Mesothelial cell of epicardium (in vitro differentiated cells): ENCODE measurements around the gene FGF11. TPM values are rescaled to one million over a fixed set of nuclear protein-coding genes. Genes with fewer than 3 reads are reported as not detected.
A peak's percentile ranks its signal among the peaks of the same experiment; 100 is the strongest.

ENCODE experiments used
- DNase-seq, 2 experiments: peaks; one replicate each; pipeline ENCODE4 v3.0.0; 2021; ENCODE audit warnings: low spot score in 2 of 2; ENCODE audit not compliant: unreplicated experiment in 2 of 2
- H3K27ac Mint-ChIP-seq: 2 replicates; pipeline ENCODE4 v1.8.0; 2021; ENCODE audit warnings: mixed read lengths
- H3K27me3 Mint-ChIP-seq: 2 replicates; pipeline ENCODE4 v1.8.0; 2021; ENCODE audit warnings: low read depth, mixed read lengths
- H3K36me3 Mint-ChIP-seq: 2 replicates; pipeline ENCODE4 v1.8.0; 2021; ENCODE audit warnings: mixed read lengths
- H3K4me1 Mint-ChIP-seq: 2 replicates; pipeline ENCODE4 v1.8.0; 2021; ENCODE audit warnings: mixed read lengths
- H3K4me3 Mint-ChIP-seq: 2 replicates; pipeline ENCODE4 v1.8.0; 2021; ENCODE audit warnings: mild to moderate bottlenecking, moderate library complexity, mixed read lengths
- H3K9me3 Mint-ChIP-seq: 2 replicates; pipeline ENCODE4 v1.8.0; 2021; ENCODE audit warnings: mixed read lengths
- total RNA-seq: library from RNA; stranded (reverse); gene quantifications from 3 replicates; pipeline ENCODE4 v1.2.1, GENCODE V29; 2021
- TF ChIP-seq, protein P1 (sequence below): fragments of 200-600 bp; sonication (generic); IDR thresholded peaks from one replicate; pipeline ENCODE4 v1.5.0; 2021; ENCODE audit warnings: antibody characterized with exemption; ENCODE audit not compliant: unreplicated experiment

FGF11 gene
- 24.8 to 26.8 TPM (median 26.5 TPM) in 3 replicates for total RNA-seq

DNA sequence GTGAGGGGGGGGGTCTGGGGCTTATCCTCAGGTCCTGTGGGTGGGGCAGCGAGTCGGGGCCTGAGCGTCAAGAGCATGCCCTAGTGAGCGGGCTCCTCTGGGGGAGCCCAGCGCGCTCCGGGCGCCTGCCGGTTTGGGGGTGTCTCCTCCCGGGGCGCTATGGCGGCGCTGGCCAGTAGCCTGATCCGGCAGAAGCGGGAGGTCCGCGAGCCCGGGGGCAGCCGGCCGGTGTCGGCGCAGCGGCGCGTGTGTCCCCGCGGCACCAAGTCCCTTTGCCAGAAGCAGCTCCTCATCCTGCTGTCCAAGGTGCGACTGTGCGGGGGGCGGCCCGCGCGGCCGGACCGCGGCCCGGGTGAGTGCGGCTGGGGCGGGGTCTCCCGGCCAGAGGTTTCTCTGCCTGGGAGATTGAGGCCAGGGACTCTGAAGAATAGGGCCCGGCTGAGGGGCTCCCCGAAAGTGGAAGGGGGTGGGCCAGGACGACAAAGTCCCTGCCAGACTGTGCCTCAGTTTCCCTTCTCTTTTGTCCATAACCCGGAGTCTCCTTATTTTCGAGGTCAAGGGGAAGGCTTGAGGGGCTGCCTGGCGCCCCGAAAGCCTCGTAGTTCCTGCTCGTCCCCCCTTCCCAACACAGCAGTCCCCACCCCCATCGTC is at the start of gene FGF11:
Gene FGF11, plus strand, starts transcription at position 51 of the 651 bp plus-strand sequence. Its CDS starts 109 bp downstream, at position 160.
- H3K27me3 Mint-ChIP-seq = peaks cover 38% of the 10 kb centered on the region
- H3K4me3 Mint-ChIP-seq = peak within 1 kb of the TSS; percentile 94
- TF ChIP-seq, protein P1, sequence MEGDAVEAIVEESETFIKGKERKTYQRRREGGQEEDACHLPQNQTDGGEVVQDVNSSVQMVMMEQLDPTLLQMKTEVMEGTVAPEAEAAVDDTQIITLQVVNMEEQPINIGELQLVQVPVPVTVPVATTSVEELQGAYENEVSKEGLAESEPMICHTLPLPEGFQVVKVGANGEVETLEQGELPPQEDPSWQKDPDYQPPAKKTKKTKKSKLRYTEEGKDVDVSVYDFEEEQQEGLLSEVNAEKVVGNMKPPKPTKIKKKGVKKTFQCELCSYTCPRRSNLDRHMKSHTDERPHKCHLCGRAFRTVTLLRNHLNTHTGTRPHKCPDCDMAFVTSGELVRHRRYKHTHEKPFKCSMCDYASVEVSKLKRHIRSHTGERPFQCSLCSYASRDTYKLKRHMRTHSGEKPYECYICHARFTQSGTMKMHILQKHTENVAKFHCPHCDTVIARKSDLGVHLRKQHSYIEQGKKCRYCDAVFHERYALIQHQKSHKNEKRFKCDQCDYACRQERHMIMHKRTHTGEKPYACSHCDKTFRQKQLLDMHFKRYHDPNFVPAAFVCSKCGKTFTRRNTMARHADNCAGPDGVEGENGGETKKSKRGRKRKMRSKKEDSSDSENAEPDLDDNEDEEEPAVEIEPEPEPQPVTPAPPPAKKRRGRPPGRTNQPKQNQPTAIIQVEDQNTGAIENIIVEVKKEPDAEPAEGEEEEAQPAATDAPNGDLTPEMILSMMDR = no peak
- H3K9me3 Mint-ChIP-seq = no peaks in the 10 kb centered on the region
- H3K27ac Mint-ChIP-seq = peak within 1 kb of the TSS; percentile 95
- DNase-seq = peak in 1 of 2 experiments; percentile 48
- peaks cover 56% of the 10 kb centered on the region for H3K4me1 Mint-ChIP-seq
- no peaks in the 10 kb centered on the region for H3K36me3 Mint-ChIP-seq

DNA sequence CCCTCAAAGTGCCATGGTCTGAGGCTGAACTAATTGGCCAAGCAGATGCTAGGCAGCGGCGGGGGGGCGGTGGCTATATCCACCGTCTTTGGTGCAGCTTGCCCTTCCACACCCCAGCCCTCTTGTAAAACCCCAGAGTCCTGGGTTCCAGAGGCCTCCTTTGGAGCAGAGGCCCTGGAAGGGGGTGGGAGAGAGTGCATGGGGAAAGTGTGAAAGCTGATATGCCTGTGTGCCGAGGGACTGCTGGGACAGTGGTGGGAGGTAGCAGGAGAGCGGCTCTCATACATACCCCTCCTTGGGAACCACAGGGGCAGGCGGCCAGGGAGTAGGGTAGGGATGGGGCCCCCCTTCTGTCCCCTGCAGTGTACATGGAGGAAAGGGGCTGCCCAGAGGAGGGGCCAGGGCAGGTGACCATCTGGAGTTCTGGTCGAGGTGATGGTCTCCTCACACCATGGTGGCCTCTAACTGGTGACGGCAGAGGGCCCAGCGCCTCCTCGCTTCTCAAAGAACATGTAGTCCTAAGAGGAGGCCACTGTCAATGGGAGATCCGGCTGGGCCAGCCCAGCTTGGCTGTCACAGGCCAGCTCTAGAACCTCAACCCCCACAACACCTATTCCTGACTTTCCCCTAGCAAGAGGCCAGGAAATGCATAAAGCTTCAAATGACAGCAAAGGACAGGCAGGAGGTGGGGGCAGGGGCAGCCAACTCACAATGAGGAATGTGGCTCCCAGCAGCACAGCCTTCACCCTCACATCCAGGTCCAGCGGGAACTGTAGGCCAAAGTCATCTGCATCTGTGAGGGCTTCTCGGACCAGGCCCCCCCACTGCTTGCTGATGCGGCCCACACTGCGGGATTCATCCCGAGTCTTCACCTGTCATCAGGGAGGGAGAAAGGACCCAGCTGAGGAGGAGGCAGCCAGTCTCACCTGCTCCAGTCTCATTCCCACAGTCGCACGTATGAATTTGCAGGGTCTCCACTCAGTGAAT is 49.1 kb upstream of the FGF11 start:
- TF ChIP-seq, protein P1 = no peak
- Mint-ChIP-seq H3K4me3 (no peak overlapping the region), H3K9me3 (no peaks in the 10 kb centered on the region), H3K27me3 (no peaks in the 10 kb centered on the region), H3K27ac (no peak overlapping the region), H3K36me3 (peaks cover 16% of the 10 kb centered on the region), H3K4me1 (peaks cover 12% of the 10 kb centered on the region)
- no peak for DNase-seq

DNA sequence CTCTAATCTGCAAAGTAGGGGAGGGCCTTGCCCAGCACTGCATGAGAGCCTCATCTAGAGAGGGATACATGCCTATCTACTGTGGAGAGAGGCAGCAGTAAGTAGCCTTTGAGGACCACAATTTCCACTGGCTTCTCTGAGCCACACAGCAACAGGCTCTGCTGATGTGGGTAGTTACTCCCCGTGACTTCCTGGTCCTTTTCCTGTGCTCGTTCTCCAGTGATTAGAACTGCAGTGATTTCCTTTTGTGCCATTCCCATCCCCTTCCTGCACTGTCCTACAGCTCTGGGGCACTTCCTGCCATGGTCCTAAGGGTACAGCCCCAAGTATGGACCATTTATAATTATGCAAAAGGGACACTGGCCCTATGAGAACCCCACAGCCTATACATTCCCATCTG is 48.0 kb upstream of the FGF11 start:
- Mint-ChIP-seq H3K4me1 (peaks cover 12% of the 10 kb centered on the region), H3K36me3 (peaks cover 16% of the 10 kb centered on the region), H3K27me3 (no peaks in the 10 kb centered on the region), H3K9me3 (no peaks in the 10 kb centered on the region), H3K27ac (no peak overlapping the region), H3K4me3 (no peak overlapping the region)
- TF ChIP-seq, protein P1 = no peak
- DNase-seq = no peak

DNA sequence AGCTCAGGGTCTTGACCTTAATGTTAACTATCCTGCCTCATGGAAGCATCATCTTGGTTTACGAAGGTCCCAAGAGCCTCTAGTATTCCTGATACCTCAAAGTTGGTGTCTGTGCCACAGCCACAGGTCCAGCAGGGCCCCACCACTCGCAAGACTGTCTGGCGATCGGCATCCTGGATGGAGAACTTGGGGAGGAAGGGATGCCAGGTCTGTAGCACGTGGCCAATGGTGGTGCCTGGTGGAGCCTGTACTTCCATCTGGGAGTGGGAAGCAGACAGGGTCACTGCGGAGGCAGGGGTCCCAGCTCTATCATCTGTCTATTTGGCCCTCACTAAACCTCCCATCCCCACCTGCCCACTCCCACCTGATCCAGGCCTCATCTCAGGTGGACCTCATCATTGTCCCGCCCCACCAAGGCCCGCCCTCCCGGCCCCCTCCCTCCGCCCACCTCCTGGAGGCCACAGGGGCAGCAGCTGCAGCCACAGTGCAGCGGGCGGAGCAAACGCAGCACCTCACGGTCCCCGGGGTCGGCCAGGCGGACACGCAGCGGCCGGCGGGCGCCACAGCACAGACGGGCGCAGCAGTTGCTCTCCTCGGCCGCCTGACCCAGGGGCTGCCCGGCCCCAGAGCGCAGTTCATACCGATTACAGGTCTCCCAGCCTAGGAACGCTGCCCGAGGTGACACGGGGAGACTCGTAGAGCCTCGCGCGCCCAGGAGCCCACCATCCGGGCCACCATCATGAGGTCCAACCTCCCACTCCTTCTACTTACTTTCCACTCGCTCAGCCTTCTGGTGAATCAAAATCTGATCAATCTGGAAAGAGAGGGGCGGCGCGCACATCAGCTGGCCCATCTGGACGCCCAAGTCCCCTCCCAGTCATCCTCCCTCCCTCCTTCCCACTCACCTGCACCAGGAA is 46.4 kb upstream of the FGF11 start:
- no peak for DNase-seq
- peaks cover 16% of the 10 kb centered on the region for H3K36me3 Mint-ChIP-seq
- H3K4me1 Mint-ChIP-seq = peaks cover 12% of the 10 kb centered on the region
- H3K27ac Mint-ChIP-seq = peak overlapping the region; percentile 66
- H3K4me3 Mint-ChIP-seq = peak overlapping the region; percentile 90
- no peaks in the 10 kb centered on the region for H3K9me3 Mint-ChIP-seq
- TF ChIP-seq, protein P1 = no peak
- no peaks in the 10 kb centered on the region for H3K27me3 Mint-ChIP-seq
